K562 treated with DMSO at 1 percent for 12 hours (cell line): Measurements from ENCODE around the gene WNK4. TPM values are rescaled to one million over a fixed set of nuclear protein-coding genes. Genes with fewer than 3 reads are reported as not detected.

Experiments
- total RNA-seq: library from RNA; unstranded; fragments of 300-600 nt; gene quantifications from 2 replicates; pipeline ENCODE4 v1.2.3, GENCODE V29; 2022; ENCODE audit not compliant: insufficient read depth

WNK4 gene
- total RNA-seq: 2.8 and 9.5 TPM in 2 replicates

GRCh38 chr17:42779936-42780850 lies at the start of gene WNK4:
Gene WNK4 (plus strand): TSS chr17:42780610. CDS start chr17:42780699, 89 bp downstream.

GRCh38 chr17:42744806-42745617 lies 35.4 kb upstream of the WNK4 start, which contains the start of gene EZH1:
Gene EZH1 (minus strand): TSS chr17:42745040. CDS start chr17:42728941, 16,099 bp downstream.

GRCh38 chr17:42760652-42761581 lies 19.5 kb upstream of the WNK4 start, which contains the start of gene RAMP2:
Gene RAMP2 (plus strand): TSS chr17:42761227. CDS start chr17:42761262, 35 bp downstream.

GRCh38 chr17:42773290-42774035 lies 6.9 kb upstream of the WNK4 start, which contains the start of gene VPS25:
Gene VPS25 (plus strand): TSS chr17:42773449. CDS start chr17:42773476, 27 bp downstream.

GRCh38 chr17:42798383-42799380 lies 18.3 kb downstream of the WNK4 start, which contains the start of the genes CNTD1 and COA3:
Gene CNTD1 (plus strand): TSS chr17:42798861. CDS start chr17:42799068, 207 bp downstream.
Gene COA3 (minus strand): TSS chr17:42798704. CDS start chr17:42798681, 23 bp downstream.

GRCh38 chr17:42832934-42833766 lies 52.7 kb downstream of the WNK4 start, which contains the start of gene PSME3:
Gene PSME3 (plus strand): TSS chr17:42833397. CDS start chr17:42833632, 235 bp downstream.

GRCh38 chr17:42844271-42844670 lies 63.9 kb downstream of the WNK4 start, which contains the start of gene AOC2:
Gene AOC2 (plus strand): TSS chr17:42844580. CDS start chr17:42844627, 47 bp downstream.

Other genes starting within 250 kb of the WNK4 start
- 13.4 and 17.2 TPM in 2 replicates for gene NAGLU, start 244.4 kb upstream of the WNK4 start, total RNA-seq
- gene HSD17B1, start 227.7 kb upstream of the WNK4 start, total RNA-seq: 5.9 and 6.6 TPM in 2 replicates
- 88.6 and 138 TPM in 2 replicates for gene COASY, start 218.5 kb upstream of the WNK4 start, total RNA-seq
- 27.7 and 48.9 TPM in 2 replicates for gene MLX, start 213.5 kb upstream of the WNK4 start, total RNA-seq
- 38.2 and 56.8 TPM in 2 replicates for gene PSMC3IP, start 202.9 kb upstream of the WNK4 start, total RNA-seq
- gene RETREG3, start 171.2 kb upstream of the WNK4 start, total RNA-seq: 14.6 and 33.4 TPM in 2 replicates
- gene TUBG1, start 170.9 kb upstream of the WNK4 start, total RNA-seq: 113 and 147 TPM in 2 replicates
- not detected in 2 replicates for gene TUBG2, start 121.3 kb upstream of the WNK4 start, total RNA-seq
- 43.8 and 49.4 TPM in 2 replicates for gene PLEKHH3, start 103.6 kb upstream of the WNK4 start, total RNA-seq
- 9.2 and 13.7 TPM in 2 replicates for gene CCR10, start 98.8 kb upstream of the WNK4 start, total RNA-seq
- gene CNTNAP1, start 98.1 kb upstream of the WNK4 start, total RNA-seq: 0.24 and 2.2 TPM in 2 replicates
- 9.5 and 29.4 TPM in 2 replicates for gene EZH1, start 35.6 kb upstream of the WNK4 start, total RNA-seq
- not detected in 2 replicates for gene RAMP2, start 19.4 kb upstream of the WNK4 start, total RNA-seq
- gene VPS25, start 7.2 kb upstream of the WNK4 start, total RNA-seq: 138 and 158 TPM in 2 replicates
- gene COA3, start 18.1 kb downstream of the WNK4 start, total RNA-seq: 65.3 and 74.5 TPM in 2 replicates
- 0.37 and 0.66 TPM in 2 replicates for gene CNTD1, start 18.3 kb downstream of the WNK4 start, total RNA-seq
- 26.2 and 52.7 TPM in 2 replicates for gene BECN1, start 43.7 kb downstream of the WNK4 start, total RNA-seq
- 61.1 and 143 TPM in 2 replicates for gene PSME3, start 52.8 kb downstream of the WNK4 start, total RNA-seq
- gene AOC2, start 64.0 kb downstream of the WNK4 start, total RNA-seq: 1.1 and 4.3 TPM in 2 replicates
- gene AOC3, start 70.6 kb downstream of the WNK4 start, total RNA-seq: 1.1 and 3.4 TPM in 2 replicates
- not detected in 2 replicates for gene G6PC1, start 120.2 kb downstream of the WNK4 start, total RNA-seq
- 23.1 and 31.4 TPM in 2 replicates for gene AARSD1, start 183.8 kb downstream of the WNK4 start, total RNA-seq
- 1.7 and 2.2 TPM in 2 replicates for gene PTGES3L, start 199.5 kb downstream of the WNK4 start, total RNA-seq
- 9.1 and 17.5 TPM in 2 replicates for gene RUNDC1, start 200.0 kb downstream of the WNK4 start, total RNA-seq
- gene RPL27, start 217.8 kb downstream of the WNK4 start, total RNA-seq: 4,551 and 6,279 TPM in 2 replicates
- 41.3 and 45.4 TPM in 2 replicates for gene IFI35, start 226.2 kb downstream of the WNK4 start, total RNA-seq
- gene VAT1, start 241.8 kb downstream of the WNK4 start, total RNA-seq: 299 and 397 TPM in 2 replicates
- gene RND2, start 244.6 kb downstream of the WNK4 start, total RNA-seq: 2.0 and 2.7 TPM in 2 replicates